Adipocyte (in vitro differentiated cells): ENCODE results near the gene SLC26A6.

Experiments used
- DNase-seq: peaks from one replicate; pipeline ENCODE4 v3.0.0-alpha.2; 2015; ENCODE audit warnings: low read depth
- H3K27me3 ChIP-seq: replicated peaks from 2 replicates; pipeline ENCODE4 v1.7.0; 2013; ENCODE audit warnings: mild to moderate bottlenecking, low read length, moderate library complexity; ENCODE audit not compliant: control insufficient read depth, insufficient read depth
- H3K36me3 ChIP-seq: 2 replicates; pipeline ENCODE4 v1.7.0; 2013; ENCODE audit warnings: low read length, mild to moderate bottlenecking, moderate library complexity; ENCODE audit not compliant: control insufficient read depth, insufficient read depth, severe bottlenecking
- H3K4me1 ChIP-seq: 2 replicates; pipeline ENCODE4 v1.7.0; 2013; ENCODE audit warnings: mild to moderate bottlenecking, low read length, moderate library complexity; ENCODE audit not compliant: control insufficient read depth, insufficient read depth
- H3K4me3 ChIP-seq: 2 replicates; pipeline ENCODE4 v1.7.0; 2013; ENCODE audit warnings: mild to moderate bottlenecking, low read length, moderate library complexity
- H3K9ac ChIP-seq: 2 replicates; pipeline ENCODE4 v1.7.0; 2013; ENCODE audit warnings: mild to moderate bottlenecking, low read length, moderate library complexity
- H3K9me3 ChIP-seq: 2 replicates; pipeline ENCODE4 v1.7.0; 2013; ENCODE audit warnings: mild to moderate bottlenecking, low read length, moderate library complexity; ENCODE audit not compliant: control insufficient read depth

The SLC26A6 gene

DNA sequence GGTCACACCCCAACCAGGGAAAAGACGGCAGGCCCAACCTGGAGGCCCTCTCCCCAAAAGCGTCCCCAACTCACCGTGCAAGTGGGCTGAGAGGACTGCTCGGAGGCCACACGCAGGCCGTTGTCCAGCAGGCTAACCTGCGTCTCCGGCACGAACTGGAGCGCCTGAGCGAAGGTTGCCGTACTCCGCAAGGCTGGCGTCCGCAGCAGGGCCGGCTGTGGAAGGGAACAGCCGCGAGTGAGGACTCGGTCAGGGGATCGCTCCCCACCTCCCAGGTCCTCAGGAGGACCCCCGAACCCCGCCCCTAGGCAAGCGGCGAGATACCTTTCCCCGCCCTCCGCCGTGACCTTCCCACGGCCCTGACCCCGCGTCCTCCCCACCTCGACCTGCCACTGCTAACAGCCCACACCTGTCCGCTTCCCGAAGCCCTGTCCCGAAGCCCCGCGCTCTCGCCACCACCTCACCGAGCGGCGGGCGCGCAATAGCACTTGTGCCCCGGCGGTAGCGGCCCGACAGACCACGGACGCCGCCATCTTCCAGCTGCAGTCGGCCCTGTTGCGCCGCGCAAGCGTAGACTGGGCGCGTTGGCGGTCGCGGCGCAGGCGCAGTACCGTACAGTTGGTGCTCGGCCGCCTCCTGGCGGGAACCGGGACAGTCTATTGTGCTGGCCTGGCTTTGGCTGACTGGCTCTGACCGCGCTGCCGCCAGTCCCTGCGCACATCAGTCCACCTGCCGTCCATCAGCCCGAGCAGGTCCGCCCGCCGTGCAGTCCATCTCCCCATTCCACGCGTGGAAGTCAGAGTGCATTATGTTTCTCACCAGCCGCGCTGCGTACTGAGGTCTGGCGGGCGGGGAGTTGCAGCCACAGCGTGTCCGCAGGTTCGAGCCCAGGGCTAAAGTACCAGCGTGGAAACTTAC, 25.9 kb downstream of the SLC26A6 start, which contains the start of gene UQCRC1:
TSS of gene UQCRC1 (minus strand) at position 559 of the 918 bp plus-strand sequence. CDS start at position 533, 26 bp downstream.
- H3K36me3 ChIP-seq = peaks cover 31% of the 10 kb centered on the region
- H3K9ac ChIP-seq = peak within 1 kb of the TSS; percentile 99
- no peaks in the 10 kb centered on the region for H3K27me3 ChIP-seq
- H3K9me3 ChIP-seq = no peaks in the 10 kb centered on the region
- peak within 1 kb of the TSS; percentile 99 for H3K4me3 ChIP-seq
- DNase-seq = peak; percentile 97
- peaks cover 20% of the 10 kb centered on the region for H3K4me1 ChIP-seq

DNA sequence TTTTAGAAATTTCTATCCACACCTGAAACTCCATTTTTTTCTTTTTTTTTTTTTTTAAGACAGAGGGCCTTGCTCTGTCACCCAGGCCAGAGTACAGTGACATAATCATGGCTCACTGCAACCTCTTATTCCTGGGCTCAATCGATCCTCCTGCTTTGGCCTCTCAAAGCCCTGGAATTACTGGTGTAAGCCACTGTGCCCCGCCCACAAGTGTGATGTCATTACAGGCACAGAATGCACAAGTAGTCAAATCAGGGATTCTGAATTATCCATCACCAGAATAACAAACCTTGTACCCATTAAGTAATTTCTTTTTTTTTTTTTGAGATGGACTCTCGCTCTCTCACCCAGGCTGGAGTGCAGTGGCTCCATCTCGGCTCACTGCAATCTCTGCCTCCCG, 27.7 kb downstream of the SLC26A6 start:
- H3K4me1 ChIP-seq = peaks cover 13% of the 10 kb centered on the region
- peak; percentile 30 for DNase-seq
- H3K27me3 ChIP-seq = no peaks in the 10 kb centered on the region
- H3K4me3 ChIP-seq = no peak overlapping the region
- no peaks in the 10 kb centered on the region for H3K9me3 ChIP-seq
- peaks cover 49% of the 10 kb centered on the region for H3K36me3 ChIP-seq
- no peak overlapping the region for H3K9ac ChIP-seq

DNA sequence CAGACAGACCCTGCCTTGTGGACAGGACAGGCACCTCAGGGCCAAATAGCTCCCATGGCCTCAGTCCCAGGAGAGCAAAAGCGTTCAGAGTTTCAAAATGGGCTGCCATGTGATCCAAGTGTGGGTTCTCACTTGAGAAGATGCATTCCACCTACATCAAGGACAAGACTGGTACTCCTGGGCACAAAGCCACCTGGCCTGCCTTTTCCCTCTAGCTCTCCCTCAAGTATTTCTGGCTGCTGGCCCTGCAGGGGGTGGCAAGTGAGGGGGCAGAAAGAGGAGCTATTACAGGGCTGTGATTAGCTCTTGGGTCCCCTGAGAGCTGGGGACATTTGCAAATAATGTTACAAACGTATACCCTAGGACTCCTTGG, 33.7 kb downstream of the SLC26A6 start:
- no peak overlapping the region for H3K9ac ChIP-seq
- no peaks in the 10 kb centered on the region for H3K27me3 ChIP-seq
- H3K4me3 ChIP-seq = no peak overlapping the region
- DNase-seq = no peak
- peaks cover 24% of the 10 kb centered on the region for H3K4me1 ChIP-seq
- peaks cover 85% of the 10 kb centered on the region for H3K36me3 ChIP-seq
- H3K9me3 ChIP-seq = no peaks in the 10 kb centered on the region

DNA sequence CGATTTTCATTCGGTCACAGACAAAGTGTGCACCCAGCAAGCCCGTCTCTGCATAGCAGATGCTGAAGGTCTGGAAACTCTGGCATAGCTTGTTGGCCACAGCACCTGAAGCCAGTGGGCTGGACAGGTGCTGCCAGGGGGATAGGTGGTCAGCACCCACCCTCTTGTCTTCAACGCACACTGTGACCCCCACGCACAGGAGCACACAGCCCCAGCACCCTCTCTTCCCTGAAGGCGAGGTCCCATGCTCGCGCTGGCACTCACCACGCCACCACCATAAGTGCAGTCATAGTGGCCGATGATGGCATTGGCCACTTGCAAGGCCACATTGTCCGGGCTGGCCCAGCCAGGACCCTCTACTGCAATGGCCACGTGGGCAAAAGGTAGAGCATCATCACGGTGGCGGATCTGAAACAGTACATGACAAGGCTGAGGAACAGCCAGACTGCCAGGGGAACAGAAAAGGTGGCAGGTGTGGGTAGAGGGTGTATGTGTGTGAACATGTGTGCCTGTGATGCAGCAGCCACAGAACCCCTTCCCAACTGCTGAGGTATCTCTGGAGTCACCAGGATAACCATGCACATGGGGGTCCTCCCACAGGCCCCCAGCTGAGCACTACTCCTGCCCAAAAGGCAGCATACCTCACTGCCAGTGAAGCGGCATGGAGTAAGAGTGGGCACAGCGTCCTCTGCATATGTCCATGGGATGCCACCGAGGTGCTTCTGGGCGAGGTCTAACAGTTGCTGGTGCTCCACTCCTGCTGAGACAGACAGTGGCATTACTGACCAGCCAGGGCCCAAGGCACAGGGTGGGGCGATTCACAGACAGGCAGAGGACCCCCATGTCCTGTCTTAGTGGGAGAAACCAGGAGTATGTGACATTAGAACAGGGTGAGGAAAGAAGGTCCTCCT, 34.3 kb downstream of the SLC26A6 start:
- H3K27me3 ChIP-seq = no peaks in the 10 kb centered on the region
- H3K9ac ChIP-seq = no peak overlapping the region
- no peak overlapping the region for H3K4me3 ChIP-seq
- H3K9me3 ChIP-seq = no peaks in the 10 kb centered on the region
- H3K36me3 ChIP-seq = peaks cover 81% of the 10 kb centered on the region
- peaks cover 30% of the 10 kb centered on the region for H3K4me1 ChIP-seq
- DNase-seq = no peak

DNA sequence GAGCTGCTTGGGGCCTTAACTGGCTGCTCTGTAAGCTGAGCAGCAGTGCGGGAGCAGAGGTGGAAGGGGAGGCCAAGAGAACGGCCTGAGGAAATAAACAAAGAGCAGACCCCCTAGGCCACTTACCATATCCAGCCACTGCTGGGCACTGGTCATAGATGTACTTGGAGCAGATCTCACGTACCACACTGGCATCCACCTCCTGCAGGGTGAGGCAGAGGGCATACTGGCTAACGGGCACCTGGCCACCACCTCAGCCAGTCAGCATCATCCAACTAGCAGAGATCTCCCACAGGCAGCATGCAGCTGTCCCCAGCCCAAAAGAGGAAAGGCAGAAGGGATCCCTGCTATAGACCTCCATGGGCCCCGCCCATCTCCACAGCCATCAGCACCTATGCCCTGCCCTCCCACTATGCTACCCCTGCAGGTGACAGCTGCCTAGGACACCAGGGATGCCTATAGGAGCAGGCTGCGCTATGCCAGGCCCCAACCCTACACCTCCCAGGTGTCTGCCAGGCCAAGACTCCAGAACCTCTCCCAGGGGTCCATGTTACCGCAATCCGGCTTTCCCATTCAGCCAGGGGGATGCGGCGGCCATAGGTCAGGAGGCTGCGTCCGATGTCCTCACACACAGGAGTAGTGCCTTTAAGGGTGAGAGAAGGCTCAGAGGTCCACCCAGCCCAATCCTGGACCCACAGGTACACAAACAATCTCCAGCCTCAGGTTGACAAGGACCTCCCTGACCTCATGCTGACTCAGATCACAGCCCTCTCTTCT, 35.6 kb downstream of the SLC26A6 start:
- Histone ChIP-seq H3K27me3 (no peaks in the 10 kb centered on the region), H3K4me3 (no peak overlapping the region), H3K36me3 (peaks cover 69% of the 10 kb centered on the region), H3K9me3 (no peaks in the 10 kb centered on the region), H3K9ac (peak overlapping the region; percentile 51), H3K4me1 (peaks cover 39% of the 10 kb centered on the region)
- no peak for DNase-seq

DNA sequence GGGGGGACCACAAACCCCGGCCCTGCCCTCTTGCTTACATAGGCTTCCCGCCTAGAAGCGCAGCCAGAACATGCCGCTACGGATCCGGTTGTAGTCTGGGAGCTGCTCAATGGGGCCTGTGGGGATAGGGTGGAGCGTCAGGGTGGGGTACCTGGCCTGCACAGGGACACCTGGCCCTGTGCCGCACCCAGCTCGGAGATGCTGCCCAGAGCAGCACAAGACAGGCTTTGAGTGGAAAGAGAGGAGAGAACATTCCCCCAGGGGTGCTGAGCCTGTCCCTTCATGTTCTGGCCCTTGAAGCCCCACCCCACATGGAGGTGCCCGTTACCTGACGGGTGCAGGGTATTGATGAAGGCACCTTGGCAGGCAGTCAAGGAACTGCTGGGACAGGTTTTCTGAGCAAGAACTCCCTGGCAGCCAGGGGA, 36.2 kb downstream of the SLC26A6 start:
- Histone ChIP-seq H3K27me3 (no peaks in the 10 kb centered on the region), H3K4me1 (peaks cover 43% of the 10 kb centered on the region), H3K4me3 (no peak overlapping the region), H3K9me3 (no peaks in the 10 kb centered on the region), H3K9ac (peak overlapping the region; percentile 51), H3K36me3 (peaks cover 63% of the 10 kb centered on the region)
- no peak for DNase-seq

DNA sequence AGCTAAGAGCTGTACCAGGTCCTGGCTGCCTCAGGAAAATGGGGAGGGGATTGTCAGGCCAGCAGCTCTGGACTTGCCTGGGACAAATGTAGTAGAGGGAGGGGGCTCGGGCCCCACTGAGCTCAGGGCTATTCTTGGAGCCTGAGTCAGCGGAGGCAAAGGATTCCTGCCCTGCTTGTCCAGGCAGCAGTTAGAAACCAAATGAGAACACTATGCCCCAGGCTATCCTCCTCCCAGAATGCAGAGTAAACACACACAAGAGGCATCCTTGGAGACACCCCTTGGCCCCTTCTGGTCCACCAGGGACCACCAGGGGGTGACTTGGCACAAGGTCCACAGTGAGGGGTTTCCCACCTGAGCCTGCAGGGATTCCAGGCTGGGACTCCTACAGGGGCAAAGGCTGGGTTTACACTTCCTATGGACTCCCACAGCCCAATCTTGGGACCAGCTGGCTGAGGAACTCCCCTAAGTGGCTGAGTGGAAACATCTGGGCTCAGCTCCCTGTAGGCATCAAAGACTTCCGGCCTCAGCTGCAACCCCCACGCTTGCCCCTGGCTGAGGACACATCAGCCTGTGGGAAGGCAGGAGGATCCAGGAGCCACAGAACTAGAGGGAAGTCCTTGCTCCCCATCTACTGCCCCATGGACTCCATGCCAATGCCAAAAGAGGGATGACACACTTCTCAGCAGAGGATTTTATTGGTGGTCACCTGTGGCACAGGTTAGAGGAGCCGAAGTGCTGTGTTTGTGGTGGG, 36.8 kb downstream of the SLC26A6 start:
- no peak overlapping the region for H3K4me3 ChIP-seq
- no peaks in the 10 kb centered on the region for H3K9me3 ChIP-seq
- H3K27me3 ChIP-seq = no peaks in the 10 kb centered on the region
- peaks cover 43% of the 10 kb centered on the region for H3K4me1 ChIP-seq
- DNase-seq = peak; percentile 98
- peak overlapping the region; percentile 51 for H3K9ac ChIP-seq
- peaks cover 57% of the 10 kb centered on the region for H3K36me3 ChIP-seq

DNA sequence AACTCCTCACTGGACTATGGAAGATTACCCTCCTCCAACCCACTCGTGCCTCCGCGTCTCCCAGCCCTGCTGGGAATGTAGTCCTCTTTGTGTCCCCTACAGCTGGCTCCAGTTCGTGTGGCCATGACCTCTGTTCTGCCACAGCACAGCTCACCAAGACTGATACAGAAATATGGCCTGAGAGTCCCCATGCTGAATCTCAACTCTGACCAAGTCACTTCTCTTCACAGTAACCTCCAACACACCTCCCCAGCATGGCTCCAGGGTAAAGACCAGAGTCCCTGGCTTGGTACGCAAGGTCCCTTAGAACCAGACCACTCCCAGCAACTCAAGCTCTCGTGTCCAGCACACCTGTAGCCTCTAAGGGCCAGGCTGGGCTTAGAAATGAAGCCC, 37.9 kb downstream of the SLC26A6 start:
- Histone ChIP-seq H3K9me3 (no peaks in the 10 kb centered on the region), H3K36me3 (peaks cover 46% of the 10 kb centered on the region), H3K4me3 (no peak overlapping the region), H3K9ac (no peak overlapping the region), H3K27me3 (no peaks in the 10 kb centered on the region), H3K4me1 (peaks cover 43% of the 10 kb centered on the region)
- DNase-seq = no peak

DNA sequence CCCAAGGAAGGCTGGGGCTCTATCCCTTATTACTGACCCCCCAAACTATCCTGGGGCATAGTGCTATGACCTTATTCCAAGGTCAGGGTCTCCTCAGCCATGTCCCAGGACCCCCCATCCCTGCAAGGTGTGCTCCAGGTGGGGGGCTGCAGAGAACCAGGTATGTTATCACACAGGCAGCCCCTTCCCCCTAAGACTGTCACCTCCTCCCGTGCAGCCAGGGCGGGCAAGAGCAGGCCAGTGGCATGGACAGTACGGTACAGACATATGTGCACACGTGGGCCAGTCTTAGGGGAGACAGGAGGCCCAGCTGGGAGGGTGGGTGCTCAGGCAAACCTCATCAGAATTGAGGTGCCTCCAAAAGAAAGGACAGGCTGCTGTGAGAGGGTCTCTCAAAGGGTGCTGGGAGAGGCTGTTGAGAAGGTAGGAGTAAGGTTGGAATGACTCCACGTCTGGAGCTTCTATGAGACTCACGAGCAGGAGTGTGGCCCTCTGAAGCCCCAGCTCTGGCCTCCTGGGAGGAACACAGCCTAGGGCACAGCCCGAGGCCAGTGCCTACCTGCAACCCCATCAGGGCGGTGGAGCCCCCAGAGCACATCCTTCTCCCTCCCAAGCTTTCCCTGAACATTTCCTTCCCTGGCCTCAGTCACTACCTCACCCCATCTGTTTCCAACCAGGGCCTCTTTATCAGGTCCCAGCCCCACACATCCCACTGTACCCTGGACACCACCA, 38.4 kb downstream of the SLC26A6 start:
- no peak overlapping the region for H3K4me3 ChIP-seq
- no peaks in the 10 kb centered on the region for H3K9me3 ChIP-seq
- H3K36me3 ChIP-seq = peaks cover 42% of the 10 kb centered on the region
- peaks cover 43% of the 10 kb centered on the region for H3K4me1 ChIP-seq
- H3K9ac ChIP-seq = no peak overlapping the region
- no peaks in the 10 kb centered on the region for H3K27me3 ChIP-seq
- DNase-seq = no peak

DNA sequence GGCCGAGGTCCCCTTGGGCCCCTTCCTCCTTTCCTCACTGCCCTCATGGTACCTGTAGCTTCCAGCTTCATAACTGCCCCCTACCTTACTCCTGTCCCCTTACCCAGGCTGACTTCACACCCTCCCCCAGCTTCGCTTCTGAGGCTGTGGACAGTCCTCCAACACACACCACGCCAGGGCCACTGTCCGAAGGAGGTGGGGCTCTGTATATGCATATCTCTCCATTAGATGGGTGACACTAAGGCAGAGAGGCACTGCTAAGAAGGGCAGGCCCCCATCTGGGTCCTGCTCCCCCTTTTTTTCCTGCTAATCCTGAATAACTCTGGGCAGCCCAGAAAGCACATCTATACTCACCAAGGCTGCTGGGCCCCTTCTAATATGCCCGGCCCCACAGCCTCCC, 39.1 kb downstream of the SLC26A6 start:
- Histone ChIP-seq H3K27me3 (no peaks in the 10 kb centered on the region), H3K36me3 (peaks cover 35% of the 10 kb centered on the region), H3K9ac (no peak overlapping the region), H3K4me3 (no peak overlapping the region), H3K4me1 (peaks cover 43% of the 10 kb centered on the region), H3K9me3 (no peaks in the 10 kb centered on the region)
- DNase-seq = no peak
